HepG2 (cell line): Measurements from ENCODE around the gene CDYL2. TPM values are rescaled to one million over a fixed set of nuclear protein-coding genes. Genes with fewer than 3 reads are reported as not detected.
A peak's percentile ranks its signal among the peaks of the same experiment; 100 is the strongest.

ENCODE experiments used
- ATAC-seq: fragments of 200-7000 bp; cut with Tn5 transposase; 3 replicates; pipeline ENCODE4 v1.9.1; 2020; ENCODE audit warnings: mild to moderate bottlenecking, moderate library complexity
- BruUV-seq: library from RNA; stranded (reverse); fragments of 400-500 nt; replicated peaks from 2 replicates; lab custom pipeline; 2021; lab: Mats Ljungman, UMichigan
- CTCF ChIA-PET: fragments of 300-600 bp; formaldehyde crosslinking; extraction: SDS; loops from one replicate; lab custom pipeline; 2021; ENCODE audit warnings: low total read pairs, inconsistent platforms, low intra/inter-chr PET ratio; lab: Yijun Ruan, JAX
- POLR2A ChIA-PET: fragments of 350-600 bp; sonication (Branson Sonifier 250); formaldehyde crosslinking; loops from one replicate; lab custom pipeline; 2020; ENCODE audit warnings: antibody characterized with exemption, inconsistent platforms; lab: Yijun Ruan, JAX
- DNase-seq: peaks from one replicate; pipeline ENCODE4 v3.0.0-alpha.2; 2015; ENCODE audit warnings: low spot score
- FAIRE-seq: peaks from 3 replicates; lab custom pipeline; 2011; peaks lifted over from hg19 to GRCh38; lab: Jason Lieb, UNC
- H2AFZ ChIP-seq: one replicate; pipeline ENCODE4 v1.6.1; 2011; ENCODE audit warnings: low read length, inconsistent platforms
- H3K27ac ChIP-seq: fragments of 300-600 bp; 3 replicates; pipeline ENCODE4 v1.8.0; 2011; ENCODE audit warnings: mixed run types, mild to moderate bottlenecking, mixed read lengths, low read length, inconsistent platforms; ENCODE audit not compliant: insufficient read depth; ENCODE audit errors: extremely low read length
- H3K27me3 ChIP-seq, 2 experiments: fragments of 200-600 bp in 1 of 2; 2 replicates in 1 of 2; 3 replicates in 1 of 2; pipeline versions ENCODE4 v1.6.0 to v1.8.0; 2011; ENCODE audit warnings: low read length in 2 of 2, mild to moderate bottlenecking in 2 of 2, moderate library complexity in 2 of 2, inconsistent platforms in 1 of 2; ENCODE audit not compliant: insufficient read depth in 2 of 2, control insufficient read depth in 1 of 2
- H3K36me3 ChIP-seq, 2 experiments: fragments of 200-600 bp in 1 of 2; replicated peaks in 1 of 2; 2 replicates in 1 of 2; 3 replicates in 1 of 2; pipeline versions ENCODE4 v1.5.1 to v1.8.0; 2011; ENCODE audit warnings: low read length in 2 of 2, inconsistent platforms in 1 of 2; ENCODE audit not compliant: insufficient read depth in 2 of 2, control insufficient read depth in 1 of 2
- H3K4me1 ChIP-seq: 2 replicates; pipeline ENCODE4 v1.5.1; 2012; ENCODE audit warnings: low read length, inconsistent platforms; ENCODE audit not compliant: insufficient read depth
- H3K4me2 ChIP-seq: 2 replicates; pipeline ENCODE4 v1.6.0; 2011; ENCODE audit warnings: low read depth, low read length, inconsistent platforms
- H3K4me3 ChIP-seq, 3 experiments: fragments of 200-600 bp in 1 of 3; sonication (generic), shearing (Covaris generic) in 1 of 3; replicated peaks in 1 of 3; 2 replicates each; pipeline ENCODE4 v1.5.1; 2011 to 2016; ENCODE audit warnings: low read length in 3 of 3, inconsistent platforms in 2 of 3, low read depth in 2 of 3, mild to moderate bottlenecking in 2 of 3, control low read depth in 1 of 3, mixed read lengths in 1 of 3; ENCODE audit not compliant: insufficient read depth in 1 of 3
- H3K79me2 ChIP-seq: one replicate; pipeline ENCODE4 v1.6.1; 2011; ENCODE audit warnings: low read length, inconsistent platforms; ENCODE audit not compliant: insufficient read depth
- H3K9ac ChIP-seq: 2 replicates; pipeline ENCODE4 v1.6.0; 2011; ENCODE audit warnings: mild to moderate bottlenecking, low read depth, low read length, inconsistent platforms; ENCODE audit not compliant: insufficient read depth
- H3K9me3 ChIP-seq: 2 replicates; pipeline ENCODE4 v1.5.1; 2012; ENCODE audit warnings: mild to moderate bottlenecking, low read length
- H4K20me1 ChIP-seq: 2 replicates; pipeline ENCODE4 v1.6.0; 2011; ENCODE audit warnings: inconsistent platforms, mild to moderate bottlenecking, low read length, moderate library complexity; ENCODE audit not compliant: insufficient read depth
- FOXM1 ChIP-seq: sonication (generic); formaldehyde crosslinking; IDR thresholded peaks from 2 replicates; pipeline ENCODE4 v1.5.0; 2020; ENCODE audit warnings: missing genetic modification reagents
- HBP1 ChIP-seq: IDR thresholded peaks from 2 replicates; pipeline ENCODE4 v1.6.1; 2016; ENCODE audit warnings: low read depth, control low read depth
- HINFP ChIP-seq: sonication (generic); formaldehyde crosslinking; IDR thresholded peaks from 2 replicates; pipeline ENCODE4 v1.4.0; 2020; ENCODE audit warnings: low read depth, mild to moderate bottlenecking, missing genetic modification reagents
- KLF12 ChIP-seq: sonication (generic); formaldehyde crosslinking; IDR thresholded peaks from 2 replicates; pipeline ENCODE4 v1.4.0; 2020; ENCODE audit warnings: missing genetic modification reagents, borderline replicate concordance
- MNT ChIP-seq: fragments of 450-650 bp; IDR thresholded peaks from 2 replicates; pipeline ENCODE4 v1.6.1; 2016
- NBN ChIP-seq: fragments of 450-650 bp; conservative IDR thresholded peaks from 2 replicates; pipeline ENCODE4 v1.6.1; 2017
- NONO ChIP-seq, 2 experiments: fragments of 450-650 bp in 1 of 2; sonication (generic) in 1 of 2; formaldehyde crosslinking in 1 of 2; IDR thresholded peaks in 1 of 2; conservative IDR thresholded peaks in 1 of 2; 2 replicates each; pipeline versions ENCODE4 v1.6.1 to v1.8.0; 2017 to 2022; ENCODE audit warnings: mild to moderate bottlenecking in 1 of 2, missing genetic modification reagents in 1 of 2, moderate library complexity in 1 of 2
- RNF2 ChIP-seq: fragments of 450-650 bp; conservative IDR thresholded peaks from 2 replicates; pipeline ENCODE4 v1.6.1; 2016; ENCODE audit warnings: low read depth
- TCF12 ChIP-seq, 2 experiments: fragments of 450-650 bp in 1 of 2; sonication (generic) in 1 of 2; formaldehyde crosslinking in 1 of 2; IDR thresholded peaks; 2 replicates each; pipeline versions ENCODE4 v1.6.1 to v1.8.0; 2017 to 2022; ENCODE audit warnings: antibody characterized with exemption in 1 of 2, mild to moderate bottlenecking in 1 of 2, missing genetic modification reagents in 1 of 2, moderate library complexity in 1 of 2
- TEAD3 ChIP-seq: optimal IDR thresholded peaks from 2 replicates; pipeline ENCODE3; 2016; ENCODE audit warnings: borderline replicate concordance
- THYN1 ChIP-seq: sonication (generic); formaldehyde crosslinking; IDR thresholded peaks from 2 replicates; pipeline ENCODE4 v1.8.1; 2023; ENCODE audit warnings: low read depth, mild to moderate bottlenecking, moderate library complexity, missing genetic modification reagents, borderline replicate concordance
- ZNF749 ChIP-seq: sonication (generic); formaldehyde crosslinking; IDR thresholded peaks from 2 replicates; pipeline ENCODE4 v1.8.0; 2022; ENCODE audit warnings: mild to moderate bottlenecking, missing genetic modification reagents, moderate library complexity, borderline replicate concordance
- ZNF75D ChIP-seq: sonication (generic); formaldehyde crosslinking; IDR thresholded peaks from 2 replicates; pipeline ENCODE4 v1.8.1; 2023; ENCODE audit warnings: missing genetic modification reagents, mild to moderate bottlenecking, borderline replicate concordance
- ZNF781 ChIP-seq: sonication (generic); formaldehyde crosslinking; IDR thresholded peaks from 2 replicates; pipeline ENCODE4 v1.5.1; 2020; ENCODE audit warnings: borderline replicate concordance, mild to moderate bottlenecking, missing genetic modification reagents; ENCODE audit errors: not compliant biosample characterization
- in situ Hi-C: cut with HindIII; loops from 2 replicates; pipeline ENCODE4 v1.10.0; 2017; ENCODE audit warnings: low pct_unique_long_range_greater_than_20kb; ENCODE audit not compliant: extremely low pct_ligation_motif_present
- intact Hi-C: fragments of 100-400 bp; cut with micrococcal nuclease; formaldehyde crosslinking; loops from one replicate; pipeline ENCODE4 v1.10.0; 2022; ENCODE audit not compliant: unreplicated experiment
- polyA plus RNA-seq, 8 experiments: library from polyadenylated mRNA; depleted of rRNA in 3 of 8; stranded (reverse) in 7 of 8; unstranded in 1 of 8; fragments of >200 nt; fragmentation: Illumina TruSeq in 4 of 8; extraction: Trizol in 4 of 8; gene quantifications; 2 replicates each; pipeline versions ENCODE4 v1.2.1 to v1.2.3, GENCODE V29; 2011 to 2016; ENCODE audit warnings: low read depth in 4 of 8, missing spikeins in 1 of 8, mixed read lengths in 1 of 8; ENCODE audit not compliant: insufficient read depth in 1 of 8
- total RNA-seq, 5 experiments: library from RNA; depleted of rRNA; stranded (reverse); fragments of >200 nt; fragmentation: Illumina TruSeq; extraction: Trizol; gene quantifications; 2 replicates each; pipeline ENCODE4 v1.2.3, GENCODE V29; 2016; ENCODE audit warnings: low read depth in 1 of 5

The CDYL2 gene
- total and polyA plus RNA-seq, 2 of the 13 experiments (the other 11 are each of a cell fraction or from before 2014, with no cell fraction given): 0.07 to 0.35 TPM

- no peak for TF ChIP-seq TCF12 (IDR thresholded peaks at IDR 0.05)
- no peak for TF ChIP-seq TCF12 (CRISPR knock-in tag; IDR thresholded peaks at IDR 0.05)
- no peak for TF ChIP-seq FOXM1
- TF ChIP-seq RNF2: no peak
- TF ChIP-seq TEAD3 (CRISPR knock-in tag): no peak
- TF ChIP-seq KLF12 (CRISPR knock-in tag): no peak
- TF ChIP-seq HINFP: no peak
- no peak for TF ChIP-seq ZNF749 (CRISPR knock-in tag)
- TF ChIP-seq NONO (IDR thresholded peaks at IDR 0.05): 0 out of 2 replicates have a peak, but pooled peaks have one; percentile 57
- no peak for TF ChIP-seq NONO (CRISPR knock-in tag; conservative IDR thresholded peaks at IDR 0.05)
- TF ChIP-seq NBN: 0 out of 2 replicates have a peak, but pooled peaks have one; percentile 47
Observed at GRCh38 chr16:80596507-80597207, 207.7 kb downstream of the CDYL2 start (continued).

- ChIA-PET CTCF (no interaction called here), POLR2A (no interaction called here)
- in situ Hi-C loops: no loop called here
- no peak for ATAC-seq
- no peak for DNase-seq
- intact Hi-C loops: no loop called here
- no peak overlapping the region for H3K4me2 ChIP-seq
- TF ChIP-seq HBP1 (CRISPR knock-in tag) (no peak), MNT (peak; percentile 8; the same call in 1 of the 2 replicates), THYN1 (CRISPR knock-in tag) (no peak), ZNF75D (CRISPR knock-in tag) (no peak), ZNF781 (CRISPR knock-in tag) (no peak)
- no peaks in the 10 kb centered on the region for H3K79me2 ChIP-seq
- no peak overlapping the region for H3K9ac ChIP-seq
- H3K4me1 ChIP-seq: no peaks in the 10 kb centered on the region
- H2AFZ ChIP-seq: no peak overlapping the region
- no peaks in the 10 kb centered on the region for H4K20me1 ChIP-seq
- H3K9me3 ChIP-seq: peaks cover 8% of the 10 kb centered on the region; the same call in 1 of the 2 replicates
- H3K36me3 ChIP-seq: no peaks in the 10 kb centered on the region
- no peak for FAIRE-seq
- no peak overlapping the region for H3K27ac ChIP-seq
- BruUV-seq: no TSS peak
- no peaks in the 10 kb centered on the region; a peak in 1 of 5 replicates for H3K27me3 ChIP-seq
- no peak overlapping the region for H3K4me3 ChIP-seq
Observed at GRCh38 chr16:80594756-80595155, 209.6 kb downstream of the CDYL2 start.
